Liver (tissue), 9 donors: ENCODE measurements around the gene SCP2D1. TPM values are rescaled to one million over a fixed set of nuclear protein-coding genes. Genes with fewer than 3 reads are reported as not detected.

Experiments used
- DNase-seq: peaks from one replicate; pipeline ENCODE4 v3.0.0-alpha.2; 2017; ENCODE audit warnings: low spot score
- H3K27ac ChIP-seq, 2 donors: one replicate each; pipeline ENCODE4 v1.7.0; 2013; ENCODE audit warnings: inconsistent platforms in 2 of 2, low read length in 2 of 2, control low read depth in 1 of 2, low read depth in 1 of 2, mild to moderate bottlenecking in 1 of 2
- H3K27me3 ChIP-seq, 4 donors: one replicate each; pipeline versions ENCODE4 v1.6.1 to v1.7.0; 2013; ENCODE audit warnings: low read length in 3 of 4, inconsistent platforms in 1 of 4, mild to moderate bottlenecking in 1 of 4, moderate library complexity in 1 of 4; ENCODE audit not compliant: control insufficient read depth in 4 of 4, insufficient read depth in 4 of 4
- H3K36me3 ChIP-seq, 4 donors: one replicate each; pipeline versions ENCODE4 v1.6.1 to v1.7.0; 2013; ENCODE audit warnings: low read length in 3 of 4, mild to moderate bottlenecking in 3 of 4, low read depth in 1 of 4, moderate library complexity in 1 of 4; ENCODE audit not compliant: control insufficient read depth in 4 of 4, insufficient read depth in 3 of 4
- H3K4me1 ChIP-seq, 4 donors: one replicate each; pipeline versions ENCODE4 v1.6.1 to v1.7.0; 2013; ENCODE audit warnings: low read length in 3 of 4, mild to moderate bottlenecking in 3 of 4, moderate library complexity in 1 of 4; ENCODE audit not compliant: control insufficient read depth in 4 of 4, insufficient read depth in 4 of 4
- H3K4me3 ChIP-seq, 3 donors: one replicate each; pipeline versions ENCODE4 v1.6.1 to v1.7.0; 2013; ENCODE audit warnings: low read length in 3 of 3, control low read depth in 1 of 3, low read depth in 1 of 3, mild to moderate bottlenecking in 1 of 3
- H3K9ac ChIP-seq, 2 donors: one replicate each; pipeline ENCODE4 v1.7.0; 2013; ENCODE audit warnings: low read length in 2 of 2, mild to moderate bottlenecking in 2 of 2, moderate library complexity in 2 of 2, control low read depth in 1 of 2, low read depth in 1 of 2
- H3K9me3 ChIP-seq, 4 donors: one replicate each; pipeline versions ENCODE4 v1.6.1 to v1.7.0; 2013; ENCODE audit warnings: low read length in 3 of 4; ENCODE audit not compliant: control insufficient read depth in 4 of 4
- FOXA2 ChIP-seq: IDR thresholded peaks from 2 replicates; pipeline ENCODE4 v1.6.1; 2016; ENCODE audit warnings: antibody characterized with exemption
- GABPA ChIP-seq, 2 donors: IDR thresholded peaks in 1 of 2; conservative IDR thresholded peaks in 1 of 2; 2 replicates each; pipeline ENCODE4 v1.6.1; 2016; ENCODE audit warnings: antibody characterized with exemption in 2 of 2, mild to moderate bottlenecking in 1 of 2, moderate library complexity in 1 of 2
- HNF4A ChIP-seq, 2 donors: conservative IDR thresholded peaks; 2 replicates each; pipeline ENCODE4 v1.6.1; 2016; ENCODE audit warnings: antibody characterized with exemption in 2 of 2, mild to moderate bottlenecking in 2 of 2
- JUND ChIP-seq, 2 donors: IDR thresholded peaks; 2 replicates each; pipeline ENCODE4 v1.6.1; 2016; ENCODE audit warnings: antibody characterized with exemption in 2 of 2
- NR2F2 ChIP-seq: IDR thresholded peaks from 2 replicates; pipeline ENCODE4 v1.6.1; 2016; ENCODE audit warnings: antibody characterized with exemption
- RAD21 ChIP-seq, 2 donors: IDR thresholded peaks; 2 replicates each; pipeline ENCODE4 v1.6.1; 2016; ENCODE audit warnings: antibody characterized with exemption in 2 of 2, mild to moderate bottlenecking in 2 of 2
- SP1 ChIP-seq: IDR thresholded peaks from 2 replicates; pipeline ENCODE4 v1.6.1; 2018; ENCODE audit warnings: antibody characterized with exemption, mild to moderate bottlenecking
- TAF1 ChIP-seq: conservative IDR thresholded peaks from 2 replicates; pipeline ENCODE4 v1.6.1; 2016; ENCODE audit warnings: antibody characterized with exemption, mild to moderate bottlenecking
- YY1 ChIP-seq: IDR thresholded peaks from 2 replicates; pipeline ENCODE4 v1.6.1; 2016; ENCODE audit warnings: antibody characterized with exemption, mild to moderate bottlenecking
- WGBS: extraction: QIAGEN DNeasy Blood & Tissue Kit; methylation state at CpG from one replicate; pipeline ENCODE4 v1.1.7; 2013; 5-methylcytosine and 5-hydroxymethylcytosine counted together
- polyA plus RNA-seq, 2 donors: library from polyadenylated mRNA; stranded (reverse) in 1 of 2; unstranded in 1 of 2; fragments of 200-250 nt in 1 of 2; fragments of >200 nt in 1 of 2; fragmentation: Nextera tagmentation in 1 of 2; extraction: Ambion mirVana in 1 of 2; gene quantifications; one replicate each; pipeline versions ENCODE4 v1.2.1 to v1.2.3, GENCODE V29; 2013 to 2015
- total RNA-seq, 2 donors: library from RNA; depleted of rRNA; stranded (reverse); fragments of >200 nt; gene quantifications; one replicate each; pipeline ENCODE4 v1.2.3, GENCODE V29; 2014
- TF ChIP-seq, protein P1 (sequence below): IDR thresholded peaks from 2 replicates; pipeline ENCODE4 v1.6.1; 2016; ENCODE audit warnings: antibody characterized with exemption, mild to moderate bottlenecking
- TF ChIP-seq, protein P2 (sequence below): fragments of 150-350 bp; IDR thresholded peaks from 2 replicates; pipeline ENCODE4 v1.5.1; 2017; ENCODE audit warnings: improper control_type of control experiment, low read depth, low read length; ENCODE audit not compliant: missing input control
- TF ChIP-seq, protein P3 (sequence below): IDR thresholded peaks from 2 replicates; pipeline ENCODE4 v1.6.1; 2016; ENCODE audit warnings: antibody characterized with exemption
- TF ChIP-seq, protein P4 (sequence below): IDR thresholded peaks from 2 replicates; pipeline ENCODE4 v1.6.1; 2016; ENCODE audit warnings: antibody characterized with exemption
- donor health status: healthy.
- donor health status: healthy.
- donor health status: healthy.
- donor health status: healthy.
- donor health status: healthy.

SCP2D1 gene
- total and polyA plus RNA-seq, 4 donors, result not detected

DNA sequence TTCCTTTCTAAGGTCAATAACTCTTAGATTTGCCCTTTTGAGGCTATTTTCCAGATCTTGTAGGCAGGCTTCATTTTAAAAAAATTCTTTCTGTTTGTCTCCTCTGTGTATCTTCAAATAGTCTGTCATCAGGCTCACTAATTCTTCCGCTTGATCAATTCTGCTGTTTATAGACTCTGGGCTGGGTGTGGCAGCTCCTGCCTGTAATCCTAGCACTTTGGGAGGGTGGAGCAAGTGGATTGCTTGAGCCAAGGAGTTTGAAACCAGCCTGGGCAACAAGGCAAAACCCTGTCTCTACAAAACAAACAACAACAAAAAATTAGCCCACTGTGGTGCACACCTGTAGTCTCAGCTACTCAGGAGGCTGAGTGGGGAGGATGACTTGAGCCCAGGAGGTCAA, 40.0 kb upstream of the SCP2D1 start:
- H3K9ac ChIP-seq, result no peak overlapping the region
- H3K4me3 ChIP-seq, result no peak overlapping the region
- no peaks in the 10 kb centered on the region for H3K9me3 ChIP-seq
- no peaks in the 10 kb centered on the region for H3K4me1 ChIP-seq
- H3K36me3 ChIP-seq, result no peaks in the 10 kb centered on the region
- peaks cover 0 to 6% (median 0%) of the 10 kb centered on the region in 4 donors for H3K27me3 ChIP-seq
- DNase-seq, result no peak
- 67% methylated on average over 1 of the region's 1 CpG for WGBS
- TF ChIP-seq JUND (IDR thresholded peaks at IDR 0.05) (no peak), FOXA2 (no peak), NR2F2 (no peak), RAD21 (IDR thresholded peaks at IDR 0.05) (no peak), GABPA (IDR thresholded peaks at IDR 0.05 in 1 of 2, conservative IDR thresholded peaks at IDR 0.05 in 1 of 2) (no peak)
- TF ChIP-seq, protein P1, sequence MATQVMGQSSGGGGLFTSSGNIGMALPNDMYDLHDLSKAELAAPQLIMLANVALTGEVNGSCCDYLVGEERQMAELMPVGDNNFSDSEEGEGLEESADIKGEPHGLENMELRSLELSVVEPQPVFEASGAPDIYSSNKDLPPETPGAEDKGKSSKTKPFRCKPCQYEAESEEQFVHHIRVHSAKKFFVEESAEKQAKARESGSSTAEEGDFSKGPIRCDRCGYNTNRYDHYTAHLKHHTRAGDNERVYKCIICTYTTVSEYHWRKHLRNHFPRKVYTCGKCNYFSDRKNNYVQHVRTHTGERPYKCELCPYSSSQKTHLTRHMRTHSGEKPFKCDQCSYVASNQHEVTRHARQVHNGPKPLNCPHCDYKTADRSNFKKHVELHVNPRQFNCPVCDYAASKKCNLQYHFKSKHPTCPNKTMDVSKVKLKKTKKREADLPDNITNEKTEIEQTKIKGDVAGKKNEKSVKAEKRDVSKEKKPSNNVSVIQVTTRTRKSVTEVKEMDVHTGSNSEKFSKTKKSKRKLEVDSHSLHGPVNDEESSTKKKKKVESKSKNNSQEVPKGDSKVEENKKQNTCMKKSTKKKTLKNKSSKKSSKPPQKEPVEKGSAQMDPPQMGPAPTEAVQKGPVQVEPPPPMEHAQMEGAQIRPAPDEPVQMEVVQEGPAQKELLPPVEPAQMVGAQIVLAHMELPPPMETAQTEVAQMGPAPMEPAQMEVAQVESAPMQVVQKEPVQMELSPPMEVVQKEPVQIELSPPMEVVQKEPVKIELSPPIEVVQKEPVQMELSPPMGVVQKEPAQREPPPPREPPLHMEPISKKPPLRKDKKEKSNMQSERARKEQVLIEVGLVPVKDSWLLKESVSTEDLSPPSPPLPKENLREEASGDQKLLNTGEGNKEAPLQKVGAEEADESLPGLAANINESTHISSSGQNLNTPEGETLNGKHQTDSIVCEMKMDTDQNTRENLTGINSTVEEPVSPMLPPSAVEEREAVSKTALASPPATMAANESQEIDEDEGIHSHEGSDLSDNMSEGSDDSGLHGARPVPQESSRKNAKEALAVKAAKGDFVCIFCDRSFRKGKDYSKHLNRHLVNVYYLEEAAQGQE, result no peak
- H3K27ac ChIP-seq, result no peak overlapping the region

DNA sequence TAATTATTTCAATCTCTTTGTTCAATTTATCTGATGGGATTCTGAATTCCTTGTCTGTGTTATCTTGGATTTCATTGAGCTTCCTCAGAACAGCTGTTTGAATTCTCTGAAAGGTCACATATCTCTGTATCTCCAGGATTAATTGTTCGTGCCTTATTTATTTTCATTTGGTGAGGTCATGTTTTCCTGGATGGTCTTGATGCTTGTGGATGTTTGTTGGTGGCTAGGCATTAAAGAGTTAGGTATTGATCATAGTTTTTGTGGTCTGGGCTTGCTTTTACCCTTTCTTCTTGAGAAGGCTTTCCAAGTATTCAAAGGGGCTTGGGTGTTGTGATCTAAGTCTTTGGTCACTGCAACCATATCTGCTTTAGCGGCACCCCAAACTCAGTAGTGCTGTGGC, 39.4 kb upstream of the SCP2D1 start:
- 79% methylated on average over 2 of the region's 2 CpGs for WGBS
- TF ChIP-seq TAF1 (no peak), NR2F2 (no peak), YY1 (no peak), SP1 (no peak), HNF4A (conservative IDR thresholded peaks at IDR 0.05) (no peak)
- TF ChIP-seq, protein P2, sequence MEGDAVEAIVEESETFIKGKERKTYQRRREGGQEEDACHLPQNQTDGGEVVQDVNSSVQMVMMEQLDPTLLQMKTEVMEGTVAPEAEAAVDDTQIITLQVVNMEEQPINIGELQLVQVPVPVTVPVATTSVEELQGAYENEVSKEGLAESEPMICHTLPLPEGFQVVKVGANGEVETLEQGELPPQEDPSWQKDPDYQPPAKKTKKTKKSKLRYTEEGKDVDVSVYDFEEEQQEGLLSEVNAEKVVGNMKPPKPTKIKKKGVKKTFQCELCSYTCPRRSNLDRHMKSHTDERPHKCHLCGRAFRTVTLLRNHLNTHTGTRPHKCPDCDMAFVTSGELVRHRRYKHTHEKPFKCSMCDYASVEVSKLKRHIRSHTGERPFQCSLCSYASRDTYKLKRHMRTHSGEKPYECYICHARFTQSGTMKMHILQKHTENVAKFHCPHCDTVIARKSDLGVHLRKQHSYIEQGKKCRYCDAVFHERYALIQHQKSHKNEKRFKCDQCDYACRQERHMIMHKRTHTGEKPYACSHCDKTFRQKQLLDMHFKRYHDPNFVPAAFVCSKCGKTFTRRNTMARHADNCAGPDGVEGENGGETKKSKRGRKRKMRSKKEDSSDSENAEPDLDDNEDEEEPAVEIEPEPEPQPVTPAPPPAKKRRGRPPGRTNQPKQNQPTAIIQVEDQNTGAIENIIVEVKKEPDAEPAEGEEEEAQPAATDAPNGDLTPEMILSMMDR, result no peak
- TF ChIP-seq, protein P3, sequence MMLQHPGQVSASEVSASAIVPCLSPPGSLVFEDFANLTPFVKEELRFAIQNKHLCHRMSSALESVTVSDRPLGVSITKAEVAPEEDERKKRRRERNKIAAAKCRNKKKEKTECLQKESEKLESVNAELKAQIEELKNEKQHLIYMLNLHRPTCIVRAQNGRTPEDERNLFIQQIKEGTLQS, result no peak
- TF ChIP-seq, protein P4, sequence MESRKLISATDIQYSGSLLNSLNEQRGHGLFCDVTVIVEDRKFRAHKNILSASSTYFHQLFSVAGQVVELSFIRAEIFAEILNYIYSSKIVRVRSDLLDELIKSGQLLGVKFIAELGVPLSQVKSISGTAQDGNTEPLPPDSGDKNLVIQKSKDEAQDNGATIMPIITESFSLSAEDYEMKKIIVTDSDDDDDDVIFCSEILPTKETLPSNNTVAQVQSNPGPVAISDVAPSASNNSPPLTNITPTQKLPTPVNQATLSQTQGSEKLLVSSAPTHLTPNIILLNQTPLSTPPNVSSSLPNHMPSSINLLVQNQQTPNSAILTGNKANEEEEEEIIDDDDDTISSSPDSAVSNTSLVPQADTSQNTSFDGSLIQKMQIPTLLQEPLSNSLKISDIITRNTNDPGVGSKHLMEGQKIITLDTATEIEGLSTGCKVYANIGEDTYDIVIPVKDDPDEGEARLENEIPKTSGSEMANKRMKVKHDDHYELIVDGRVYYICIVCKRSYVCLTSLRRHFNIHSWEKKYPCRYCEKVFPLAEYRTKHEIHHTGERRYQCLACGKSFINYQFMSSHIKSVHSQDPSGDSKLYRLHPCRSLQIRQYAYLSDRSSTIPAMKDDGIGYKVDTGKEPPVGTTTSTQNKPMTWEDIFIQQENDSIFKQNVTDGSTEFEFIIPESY, result no peak
- no peaks in the 10 kb centered on the region for H3K36me3 ChIP-seq
- peaks cover 0 to 6% (median 0%) of the 10 kb centered on the region in 4 donors for H3K27me3 ChIP-seq
- H3K9ac ChIP-seq, result no peak overlapping the region
- no peak overlapping the region for H3K27ac ChIP-seq
- H3K9me3 ChIP-seq, result no peaks in the 10 kb centered on the region
- DNase-seq, result no peak
- H3K4me1 ChIP-seq, result no peaks in the 10 kb centered on the region
- no peak overlapping the region for H3K4me3 ChIP-seq
